Measurements from ENCODE around the gene SPECC1L.

The SPECC1L gene

GRCh38 chr22:24390576-24390975 is 119.9 kb downstream of the SPECC1L start:
- no peaks in the 10 kb centered on the region for H3F3A ChIP-seq (ENCODE audit: insufficient read depth)
- no peaks in the 10 kb centered on the region for H3K79me2 ChIP-seq (ENCODE audit: insufficient read depth, low read length)
- no peak overlapping the region for H3K4me2 ChIP-seq (ENCODE audit: low read depth, low read length, poor library complexity, severe bottlenecking)

DNA sequence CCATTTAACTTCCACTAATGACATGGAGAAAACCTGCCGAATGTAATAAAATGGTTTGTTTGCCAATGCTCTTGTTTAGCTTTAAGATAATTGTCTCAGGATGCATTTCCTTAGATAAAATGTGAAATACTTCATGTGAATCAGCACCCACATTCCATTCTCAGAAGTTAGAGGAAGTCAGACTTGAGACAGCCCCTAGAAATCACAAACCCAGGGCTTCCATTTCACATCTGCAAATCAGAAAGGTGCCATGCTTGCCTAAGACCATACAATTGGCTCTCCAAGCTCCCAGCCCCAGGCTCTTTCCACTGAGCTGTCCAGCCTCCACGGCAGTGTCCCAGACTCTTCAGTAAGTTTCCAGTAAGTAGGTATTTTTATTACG is 121.2 kb downstream of the SPECC1L start:
- Histone ChIP-seq H3K79me2 (ENCODE audit: insufficient read depth, low read length) (no peaks in the 10 kb centered on the region), H3K9ac (ENCODE audit: low read length) (no peak overlapping the region), H3K4me2 (ENCODE audit: low read depth, low read length, poor library complexity, severe bottlenecking) (no peak overlapping the region), H3K27me3 (ENCODE audit: low read length) (no peaks in the 10 kb centered on the region), H3K36me3 (ENCODE audit: low read length) (no peaks in the 10 kb centered on the region), H4K20me1 (ENCODE audit: low read depth, low read length) (no peaks in the 10 kb centered on the region), H3K4me3 (ENCODE audit: insufficient read depth, low read length, poor library complexity, severe bottlenecking) (no peak overlapping the region), H2AFZ (ENCODE audit: low read depth, low read length, severe bottlenecking) (no peak overlapping the region), H3K9me3 (ENCODE audit: insufficient read depth, low read length) (no peaks in the 10 kb centered on the region), H3K9me2 (replicated peaks; ENCODE audit: insufficient read depth, low read length) (no peaks in the 10 kb centered on the region), H3K27ac (ENCODE audit: low read depth, low read length) (no peak overlapping the region), H3F3A (ENCODE audit: insufficient read depth) (no peaks in the 10 kb centered on the region)
- TF ChIP-seq EZH2phosphoT487 (conservative IDR thresholded peaks at IDR 0.05; ENCODE audit: low read length) = no peak
- TF ChIP-seq CTCF (IDR thresholded peaks at IDR 0.05; ENCODE audit: insufficient read depth, low read length, poor library complexity, severe bottlenecking) = no peak

More at GRCh38 chr22:24390576-24390975, 119.9 kb downstream of the SPECC1L start:
- Histone ChIP-seq H3K36me3 (ENCODE audit: low read length) (0 out of 2 replicates have a peak, but pooled peaks cover 2% of the 10 kb centered on the region), H3K9me2 (replicated peaks; ENCODE audit: insufficient read depth, low read length) (no peaks in the 10 kb centered on the region), H3K27me3 (ENCODE audit: low read length) (no peaks in the 10 kb centered on the region), H3K9ac (ENCODE audit: low read length) (no peak overlapping the region), H4K20me1 (ENCODE audit: low read depth, low read length) (no peaks in the 10 kb centered on the region), H2AFZ (ENCODE audit: low read depth, low read length, severe bottlenecking) (no peak overlapping the region), H3K27ac (ENCODE audit: low read depth, low read length) (no peak overlapping the region), H3K9me3 (ENCODE audit: insufficient read depth, low read length) (no peaks in the 10 kb centered on the region), H3K4me3 (ENCODE audit: insufficient read depth, low read length, poor library complexity, severe bottlenecking) (no peak overlapping the region)
- TF ChIP-seq CTCF (IDR thresholded peaks at IDR 0.05; ENCODE audit: insufficient read depth, low read length, poor library complexity, severe bottlenecking) (no peak), EZH2phosphoT487 (conservative IDR thresholded peaks at IDR 0.05; ENCODE audit: low read length) (no peak)

DNA sequence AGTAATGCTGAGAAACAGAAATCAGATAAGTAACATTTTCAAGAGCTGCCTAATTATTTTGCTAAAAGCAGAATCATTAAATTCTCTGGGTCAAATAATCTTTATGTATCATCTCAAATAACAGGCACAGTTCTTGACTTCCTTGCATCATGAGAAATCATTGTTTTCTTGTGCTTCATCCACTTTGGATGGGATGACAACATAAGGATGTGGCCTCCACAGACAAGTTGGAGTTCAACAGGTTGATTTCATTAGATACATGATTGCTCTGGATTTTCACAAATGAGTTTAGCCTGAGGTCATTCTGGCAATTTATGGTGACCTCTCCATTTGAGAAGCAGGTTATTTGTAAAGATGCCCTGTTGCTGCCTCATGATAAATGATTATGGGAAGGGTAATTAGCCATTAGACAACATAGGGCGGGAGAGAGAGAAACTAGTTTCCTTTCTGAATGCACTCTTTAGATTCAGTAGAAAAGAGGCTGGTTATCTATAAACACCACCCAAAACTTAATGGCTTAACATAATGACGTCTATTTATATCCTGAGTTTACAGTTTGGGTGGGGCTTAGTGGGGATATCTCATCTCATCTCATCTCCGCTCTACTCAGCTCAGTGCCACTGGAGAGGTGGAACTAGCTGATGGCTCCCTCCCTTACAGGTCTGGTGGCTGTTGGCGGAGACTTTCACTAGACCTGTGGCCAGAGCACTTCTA is 121.7 kb downstream of the SPECC1L start:
- Histone ChIP-seq H3F3A (ENCODE audit: insufficient read depth) (0 out of 2 replicates have a peak, but pooled peaks cover 3% of the 10 kb centered on the region), H3K9ac (ENCODE audit: low read length) (no peak overlapping the region), H3K9me3 (ENCODE audit: insufficient read depth, low read length) (no peaks in the 10 kb centered on the region), H4K20me1 (ENCODE audit: low read depth, low read length) (no peaks in the 10 kb centered on the region), H2AFZ (ENCODE audit: low read depth, low read length, severe bottlenecking) (no peak overlapping the region), H3K79me2 (ENCODE audit: insufficient read depth, low read length) (no peaks in the 10 kb centered on the region), H3K4me2 (ENCODE audit: low read depth, low read length, poor library complexity, severe bottlenecking) (no peak overlapping the region), H3K36me3 (ENCODE audit: low read length) (no peaks in the 10 kb centered on the region), H3K27me3 (ENCODE audit: low read length) (no peaks in the 10 kb centered on the region), H3K4me3 (ENCODE audit: insufficient read depth, low read length, poor library complexity, severe bottlenecking) (no peak overlapping the region), H3K9me2 (replicated peaks; ENCODE audit: insufficient read depth, low read length) (no peaks in the 10 kb centered on the region), H3K27ac (ENCODE audit: low read depth, low read length) (no peak overlapping the region)
- TF ChIP-seq CTCF (IDR thresholded peaks at IDR 0.05; ENCODE audit: insufficient read depth, low read length, poor library complexity, severe bottlenecking) = no peak
- no peak for TF ChIP-seq EZH2phosphoT487 (conservative IDR thresholded peaks at IDR 0.05; ENCODE audit: low read length)

All from SU-DHL-6 (cell line).